SK-N-SH treated with all-trans-retinoic acid at 6 μM for 48 hours (cell line): Measurements from ENCODE around the gene C16orf96.

Source experiments
- ATAC-seq: fragments of 200-7000 bp; cut with Tn5 transposase; 3 replicates; pipeline ENCODE4 v1.9.1; 2020; ENCODE audit warnings: mild to moderate bottlenecking, moderate library complexity
- BACH2 ChIP-seq: fragments of 250-450 bp; sonication (Bioruptor Pico); IDR thresholded peaks from 2 replicates; pipeline ENCODE4 v1.9.0; 2021; ENCODE audit warnings: mild to moderate bottlenecking, borderline replicate concordance
- CSRNP3 ChIP-seq: fragments of 250-450 bp; sonication (Bioruptor Pico); IDR thresholded peaks from 2 replicates; pipeline ENCODE4 v1.5.1; 2021; ENCODE audit warnings: mild to moderate bottlenecking, moderate library complexity
- ESRRG ChIP-seq: fragments of 250-450 bp; sonication (Bioruptor Pico); IDR thresholded peaks from 2 replicates; pipeline ENCODE4 v1.6.1; 2021; ENCODE audit warnings: mild to moderate bottlenecking
- GLIS3 ChIP-seq: fragments of 250-450 bp; sonication (Bioruptor Pico); IDR thresholded peaks from 2 replicates; pipeline ENCODE4 v1.5.0; 2020; ENCODE audit warnings: mild to moderate bottlenecking, moderate library complexity
- ISL1 ChIP-seq: fragments of 250-450 bp; sonication (Bioruptor Pico); IDR thresholded peaks from 2 replicates; pipeline ENCODE4 v2.1.2; 2022; ENCODE audit warnings: mild to moderate bottlenecking, moderate library complexity
- OSR1 ChIP-seq: fragments of 250-450 bp; sonication (Bioruptor Pico); IDR thresholded peaks from 2 replicates; pipeline ENCODE4 v1.8.0; 2022; ENCODE audit warnings: moderate library complexity, mild to moderate bottlenecking, inconsistent platforms
- POU6F1 ChIP-seq: fragments of 250-450 bp; sonication (Bioruptor Pico); IDR thresholded peaks from 2 replicates; pipeline ENCODE4 v1.8.0; 2021; ENCODE audit warnings: low read depth, mild to moderate bottlenecking, moderate library complexity, borderline replicate concordance
- PPARA ChIP-seq: fragments of 250-450 bp; sonication (Bioruptor Pico); IDR thresholded peaks from 2 replicates; pipeline ENCODE4 v1.5.0; 2020; ENCODE audit warnings: mild to moderate bottlenecking, borderline replicate concordance
- RARB ChIP-seq: fragments of 250-450 bp; sonication (Bioruptor Pico); IDR thresholded peaks from 2 replicates; pipeline ENCODE4 v1.8.0; 2021; ENCODE audit warnings: mild to moderate bottlenecking, moderate library complexity
- SNAI2 ChIP-seq: fragments of 250-450 bp; sonication (Bioruptor Pico); IDR thresholded peaks from 2 replicates; pipeline ENCODE4 v1.5.0; 2020; ENCODE audit warnings: mild to moderate bottlenecking, moderate library complexity
- TCF4 ChIP-seq: fragments of 250-450 bp; sonication (Bioruptor Pico); IDR thresholded peaks from 2 replicates; pipeline ENCODE4 v1.8.0; 2021; ENCODE audit warnings: mild to moderate bottlenecking, moderate library complexity, borderline replicate concordance
- TOX ChIP-seq: fragments of 250-450 bp; sonication (Bioruptor Pico); IDR thresholded peaks from 2 replicates; pipeline ENCODE4 v1.8.0; 2021; ENCODE audit warnings: mild to moderate bottlenecking, moderate library complexity, borderline replicate concordance
- TSHZ2 ChIP-seq: fragments of 250-450 bp; sonication (Bioruptor Pico); IDR thresholded peaks from 2 replicates; pipeline ENCODE4 v1.5.0; 2020; ENCODE audit warnings: mild to moderate bottlenecking, moderate library complexity
- ZC3H10 ChIP-seq: fragments of 250-450 bp; sonication (Bioruptor Pico); IDR thresholded peaks from 2 replicates; pipeline ENCODE4 v1.5.1; 2021; ENCODE audit warnings: mild to moderate bottlenecking, moderate library complexity
- ZFP3 ChIP-seq: fragments of 250-450 bp; sonication (Bioruptor Pico); IDR thresholded peaks from 2 replicates; pipeline ENCODE4 v1.5.0; 2020; ENCODE audit warnings: mild to moderate bottlenecking, moderate library complexity
- ZFP30 ChIP-seq: fragments of 450-650 bp; formaldehyde crosslinking; IDR thresholded peaks from 2 replicates; pipeline ENCODE4 v1.5.0; 2022; ENCODE audit warnings: mild to moderate bottlenecking, moderate library complexity
- ZNF565 ChIP-seq: fragments of 450-650 bp; formaldehyde crosslinking; conservative IDR thresholded peaks from 2 replicates; pipeline ENCODE4 v1.5.0; 2020; ENCODE audit warnings: low read depth, mild to moderate bottlenecking, moderate library complexity
- ZNF8 ChIP-seq: fragments of 450-650 bp; formaldehyde crosslinking; IDR thresholded peaks from 2 replicates; pipeline ENCODE4 v1.5.0; 2020; ENCODE audit warnings: mild to moderate bottlenecking, moderate library complexity
- TF ChIP-seq, protein P1 (sequence below): fragments of 250-450 bp; sonication (Bioruptor Pico); IDR thresholded peaks from 2 replicates; pipeline ENCODE4 v1.8.0; 2020; ENCODE audit warnings: mild to moderate bottlenecking, moderate library complexity, borderline replicate concordance
- TF ChIP-seq, protein P2 (sequence below): fragments of 250-450 bp; sonication (Bioruptor Pico); IDR thresholded peaks from 2 replicates; pipeline ENCODE4 v1.5.1; 2020; ENCODE audit warnings: low read depth, mild to moderate bottlenecking, moderate library complexity

Gene C16orf96

GRCh38 chr16:4593086-4593485 is 36.9 kb downstream of the C16orf96 start:
- TF ChIP-seq TOX (CRISPR knock-in tag) = no peak
- no peak for ATAC-seq

DNA sequence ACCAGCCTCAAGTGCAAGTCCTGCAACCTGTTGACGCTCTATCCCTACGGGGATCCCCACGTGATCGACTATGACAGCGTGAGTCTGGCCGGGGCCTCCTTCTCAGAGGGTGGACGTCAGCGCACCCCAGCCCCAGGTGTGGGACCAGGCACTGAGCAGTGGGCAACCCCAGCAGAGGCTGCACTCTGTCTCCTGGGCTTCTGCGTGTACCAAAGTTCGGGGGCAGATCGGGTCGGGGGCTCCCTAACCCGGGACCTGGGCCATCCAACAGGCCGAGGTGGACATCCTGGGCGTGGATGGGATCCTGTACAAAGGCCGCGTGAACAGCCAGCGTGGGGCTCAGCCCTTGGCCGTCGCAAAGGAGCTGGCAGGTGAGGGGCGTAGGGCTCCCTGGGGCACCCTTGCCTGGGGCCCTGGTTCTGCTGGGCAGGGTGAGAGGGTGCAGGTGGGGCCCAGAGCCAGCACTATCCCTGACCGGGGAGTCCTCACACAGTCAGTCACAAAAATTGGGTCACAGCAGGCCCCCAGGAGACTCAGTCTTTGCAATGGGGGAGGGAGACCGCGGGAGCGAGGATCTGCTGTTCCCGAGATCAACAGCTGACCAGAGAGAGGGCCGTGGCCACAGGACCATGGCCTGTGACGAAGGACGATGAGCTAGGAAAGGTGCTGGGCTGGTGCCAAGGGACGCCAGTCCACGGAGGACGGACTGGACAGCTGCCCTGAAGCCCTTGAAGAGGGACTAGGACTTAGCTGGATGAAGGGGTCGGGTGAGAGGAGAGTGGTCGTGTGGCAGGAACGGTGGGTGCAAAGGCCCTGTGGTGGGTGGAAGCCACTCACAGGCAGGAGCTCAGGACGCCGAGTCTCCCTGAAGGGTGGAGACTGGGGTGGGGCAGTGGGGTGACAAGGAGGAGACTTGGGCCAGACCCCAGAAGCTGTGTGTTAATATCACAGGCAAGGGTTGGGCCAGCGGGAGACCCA is 38.6 kb downstream of the C16orf96 start:
- no peak for ATAC-seq
- TF ChIP-seq SNAI2 (CRISPR knock-in tag) (no peak), TOX (CRISPR knock-in tag) (no peak), RARB (CRISPR knock-in tag) (no peak), ZFP30 (CRISPR knock-in tag) (no peak), GLIS3 (CRISPR knock-in tag) (no peak), ISL1 (no peak), TSHZ2 (CRISPR knock-in tag) (no peak), ZNF565 (CRISPR knock-in tag) (no peak), POU6F1 (CRISPR knock-in tag) (no peak), ZNF8 (CRISPR knock-in tag) (no peak), OSR1 (CRISPR knock-in tag) (no peak), PPARA (CRISPR knock-in tag) (no peak), TCF4 (CRISPR knock-in tag) (no peak), ESRRG (CRISPR knock-in tag) (no peak)
- TF ChIP-seq, protein P1, sequence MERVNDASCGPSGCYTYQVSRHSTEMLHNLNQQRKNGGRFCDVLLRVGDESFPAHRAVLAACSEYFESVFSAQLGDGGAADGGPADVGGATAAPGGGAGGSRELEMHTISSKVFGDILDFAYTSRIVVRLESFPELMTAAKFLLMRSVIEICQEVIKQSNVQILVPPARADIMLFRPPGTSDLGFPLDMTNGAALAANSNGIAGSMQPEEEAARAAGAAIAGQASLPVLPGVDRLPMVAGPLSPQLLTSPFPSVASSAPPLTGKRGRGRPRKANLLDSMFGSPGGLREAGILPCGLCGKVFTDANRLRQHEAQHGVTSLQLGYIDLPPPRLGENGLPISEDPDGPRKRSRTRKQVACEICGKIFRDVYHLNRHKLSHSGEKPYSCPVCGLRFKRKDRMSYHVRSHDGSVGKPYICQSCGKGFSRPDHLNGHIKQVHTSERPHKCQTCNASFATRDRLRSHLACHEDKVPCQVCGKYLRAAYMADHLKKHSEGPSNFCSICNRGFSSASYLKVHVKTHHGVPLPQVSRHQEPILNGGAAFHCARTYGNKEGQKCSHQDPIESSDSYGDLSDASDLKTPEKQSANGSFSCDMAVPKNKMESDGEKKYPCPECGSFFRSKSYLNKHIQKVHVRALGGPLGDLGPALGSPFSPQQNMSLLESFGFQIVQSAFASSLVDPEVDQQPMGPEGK (CRISPR knock-in tag) = no peak
- TF ChIP-seq, protein P2, sequence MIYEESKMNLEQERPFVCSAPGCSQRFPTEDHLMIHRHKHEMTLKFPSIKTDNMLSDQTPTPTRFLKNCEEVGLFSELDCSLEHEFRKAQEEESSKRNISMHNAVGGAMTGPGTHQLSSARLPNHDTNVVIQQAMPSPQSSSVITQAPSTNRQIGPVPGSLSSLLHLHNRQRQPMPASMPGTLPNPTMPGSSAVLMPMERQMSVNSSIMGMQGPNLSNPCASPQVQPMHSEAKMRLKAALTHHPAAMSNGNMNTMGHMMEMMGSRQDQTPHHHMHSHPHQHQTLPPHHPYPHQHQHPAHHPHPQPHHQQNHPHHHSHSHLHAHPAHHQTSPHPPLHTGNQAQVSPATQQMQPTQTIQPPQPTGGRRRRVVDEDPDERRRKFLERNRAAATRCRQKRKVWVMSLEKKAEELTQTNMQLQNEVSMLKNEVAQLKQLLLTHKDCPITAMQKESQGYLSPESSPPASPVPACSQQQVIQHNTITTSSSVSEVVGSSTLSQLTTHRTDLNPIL (CRISPR knock-in tag) = no peak

DNA sequence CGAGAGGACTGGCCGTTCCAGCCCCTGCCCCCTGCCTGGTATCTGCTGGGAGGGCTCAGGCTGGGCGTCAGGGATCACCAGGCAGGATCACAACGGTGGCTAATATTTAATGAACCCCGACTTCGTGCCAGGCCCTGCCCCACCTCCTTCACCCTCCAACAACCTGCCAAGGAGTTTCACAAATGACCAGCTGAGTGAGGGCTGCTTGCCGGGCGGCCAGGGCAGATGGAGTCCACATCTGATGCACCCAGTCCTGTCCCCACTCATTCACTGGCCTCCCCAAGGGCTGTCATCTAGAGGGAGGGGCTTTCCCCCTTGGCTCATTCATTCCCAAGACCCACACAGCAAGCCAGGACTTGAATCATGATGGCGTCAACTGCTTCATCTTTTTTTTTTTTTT is 41.0 kb downstream of the C16orf96 start:
- no peak for TF ChIP-seq ZFP3 (CRISPR knock-in tag)
- no peak for TF ChIP-seq ZC3H10
- TF ChIP-seq PPARA (CRISPR knock-in tag) = no peak
- TF ChIP-seq BACH2 (CRISPR knock-in tag) = no peak
- no peak for TF ChIP-seq ESRRG (CRISPR knock-in tag)
- TF ChIP-seq CSRNP3 (CRISPR knock-in tag) = no peak
- no peak for TF ChIP-seq OSR1 (CRISPR knock-in tag)
- TF ChIP-seq, protein P2 (CRISPR knock-in tag) = no peak
- no peak for TF ChIP-seq ZNF8 (CRISPR knock-in tag)
- ATAC-seq = no peak
